K562 (cell line): ENCODE measurements around the gene LZTR1. TPM values are rescaled to one million over a fixed set of nuclear protein-coding genes. Genes with fewer than 3 reads are reported as not detected.

ENCODE experiments used
- ASH1L ChIP-seq: fragments of 450-650 bp; IDR thresholded peaks from 2 replicates; pipeline ENCODE4 v1.6.1; 2018; ENCODE audit warnings: borderline replicate concordance, mild to moderate bottlenecking, low read depth; ENCODE audit not compliant: partially characterized antibody
- BCLAF1 ChIP-seq, 2 experiments: fragments of 450-650 bp in 1 of 2; IDR thresholded peaks; 2 replicates each; pipeline ENCODE4 v1.6.1; 2011 to 2017; ENCODE audit warnings: low read depth in 2 of 2, antibody characterized with exemption in 1 of 2, borderline replicate concordance in 1 of 2, low read length in 1 of 2, mild to moderate bottlenecking in 1 of 2, mixed read lengths in 1 of 2; ENCODE audit not compliant: control insufficient read depth in 1 of 2
- CHCHD3 ChIP-seq: fragments of 250-450 bp; sonication (Bioruptor Pico); IDR thresholded peaks from 2 replicates; pipeline ENCODE4 v2.1.2; 2022; ENCODE audit warnings: mild to moderate bottlenecking
- CSDE1 ChIP-seq, 2 experiments: fragments of 450-650 bp; IDR thresholded peaks; 2 replicates each; pipeline ENCODE4 v1.6.1; 2016; ENCODE audit warnings: mild to moderate bottlenecking in 1 of 2
- FOXA3 ChIP-seq, 2 experiments: fragments of 450-650 bp in 1 of 2; sonication (generic) in 1 of 2; formaldehyde crosslinking; IDR thresholded peaks in 1 of 2; conservative IDR thresholded peaks in 1 of 2; 2 replicates each; pipeline versions ENCODE4 v1.4.0 to v1.8.0; 2020 to 2022; ENCODE audit warnings: mild to moderate bottlenecking in 2 of 2, missing genetic modification reagents in 1 of 2
- MAFG ChIP-seq: fragments of 450-650 bp; conservative IDR thresholded peaks from 2 replicates; pipeline ENCODE4 v1.6.1; 2016; ENCODE audit warnings: missing genetic modification characterization, missing compliant biosample characterization
- NFE2L1 ChIP-seq: fragments of 450-650 bp; IDR thresholded peaks from 2 replicates; pipeline ENCODE4 v1.6.1; 2016; ENCODE audit warnings: missing genetic modification characterization, low read depth, mild to moderate bottlenecking, missing compliant biosample characterization, moderate library complexity, borderline replicate concordance
- NR2C2 ChIP-seq, 2 experiments: fragments of 200-800 bp in 1 of 2; sonication (Bioruptor generic) in 1 of 2; sonication (generic) in 1 of 2; formaldehyde crosslinking in 1 of 2; IDR thresholded peaks; 2 replicates each; pipeline versions ENCODE4 v1.6.1 to v1.8.0; 2016 to 2022; ENCODE audit warnings: mild to moderate bottlenecking in 1 of 2, missing compliant biosample characterization in 1 of 2, missing genetic modification characterization in 1 of 2, missing genetic modification reagents in 1 of 2
- RHOXF2B ChIP-seq: fragments of 250-450 bp; sonication (Bioruptor Pico); conservative IDR thresholded peaks from 2 replicates; pipeline ENCODE4 v1.5.1; 2021
- SMC3 ChIP-seq: conservative IDR thresholded peaks from 2 replicates; pipeline ENCODE4 v1.6.1; 2011; ENCODE audit warnings: low read depth, low read length, improper control_type of control experiment; ENCODE audit not compliant: insufficient read depth
- SRSF1 ChIP-seq: fragments of 200-400 bp; formaldehyde crosslinking; IDR thresholded peaks from 2 replicates; pipeline ENCODE4 v1.6.1; 2017; ENCODE audit warnings: mild to moderate bottlenecking, low read depth, low read length, moderate library complexity
- ZBTB5 ChIP-seq: fragments of 450-650 bp; IDR thresholded peaks from 2 replicates; pipeline ENCODE4 v1.6.1; 2017; ENCODE audit warnings: antibody characterized with exemption
- ZNF24 ChIP-seq: fragments of 450-650 bp; IDR thresholded peaks from 2 replicates; pipeline ENCODE4 v1.6.1; 2016
- ZNF764 ChIP-seq: fragments of 250-450 bp; sonication (Bioruptor Pico); IDR thresholded peaks from 2 replicates; pipeline ENCODE4 v1.4.0; 2020; ENCODE audit warnings: low read depth, mild to moderate bottlenecking, moderate library complexity
- polyA plus RNA-seq, 8 experiments: library from polyadenylated mRNA; depleted of rRNA in 4 of 8; stranded (reverse) in 5 of 8; unstranded in 3 of 8; fragments of >200 nt; fragmentation: Nextera tagmentation in 2 of 8; fragmentation: Illumina TruSeq in 1 of 8; extraction: Ambion mirVana in 2 of 8; extraction: Trizol in 1 of 8; gene quantifications; 2 replicates each; pipeline versions ENCODE4 v1.2.1 to v1.2.3, GENCODE V29; 2011 to 2014; ENCODE audit warnings: inconsistent platforms in 1 of 8, missing spikeins in 1 of 8
- total RNA-seq, 7 experiments: library from RNA; depleted of rRNA in 6 of 7; stranded (reverse); fragments of >200 nt in 6 of 7; fragmentation: Illumina TruSeq in 2 of 7; extraction: Trizol in 2 of 7; gene quantifications; 2 replicates each; pipeline versions ENCODE4 v1.2.1 to v1.2.3, GENCODE V29; 2011 to 2021; ENCODE audit warnings: low replicate concordance in 1 of 7
- TF ChIP-seq, protein P1 (sequence below): fragments of 250-450 bp; sonication (Bioruptor Pico); IDR thresholded peaks from 2 replicates; pipeline ENCODE4 v1.4.0; 2020; ENCODE audit warnings: mild to moderate bottlenecking, moderate library complexity
- TF ChIP-seq, protein P2 (sequence below): fragments of 250-450 bp; sonication (Bioruptor Pico); IDR thresholded peaks from 2 replicates; pipeline ENCODE4 v1.4.0; 2020; ENCODE audit warnings: mild to moderate bottlenecking

LZTR1 gene
- total and polyA plus RNA-seq, 9 of the 15 experiments (the other 6 are each of a cell fraction or from before 2014, with no cell fraction given) = 2.2 to 135 (median 63.0) TPM

DNA sequence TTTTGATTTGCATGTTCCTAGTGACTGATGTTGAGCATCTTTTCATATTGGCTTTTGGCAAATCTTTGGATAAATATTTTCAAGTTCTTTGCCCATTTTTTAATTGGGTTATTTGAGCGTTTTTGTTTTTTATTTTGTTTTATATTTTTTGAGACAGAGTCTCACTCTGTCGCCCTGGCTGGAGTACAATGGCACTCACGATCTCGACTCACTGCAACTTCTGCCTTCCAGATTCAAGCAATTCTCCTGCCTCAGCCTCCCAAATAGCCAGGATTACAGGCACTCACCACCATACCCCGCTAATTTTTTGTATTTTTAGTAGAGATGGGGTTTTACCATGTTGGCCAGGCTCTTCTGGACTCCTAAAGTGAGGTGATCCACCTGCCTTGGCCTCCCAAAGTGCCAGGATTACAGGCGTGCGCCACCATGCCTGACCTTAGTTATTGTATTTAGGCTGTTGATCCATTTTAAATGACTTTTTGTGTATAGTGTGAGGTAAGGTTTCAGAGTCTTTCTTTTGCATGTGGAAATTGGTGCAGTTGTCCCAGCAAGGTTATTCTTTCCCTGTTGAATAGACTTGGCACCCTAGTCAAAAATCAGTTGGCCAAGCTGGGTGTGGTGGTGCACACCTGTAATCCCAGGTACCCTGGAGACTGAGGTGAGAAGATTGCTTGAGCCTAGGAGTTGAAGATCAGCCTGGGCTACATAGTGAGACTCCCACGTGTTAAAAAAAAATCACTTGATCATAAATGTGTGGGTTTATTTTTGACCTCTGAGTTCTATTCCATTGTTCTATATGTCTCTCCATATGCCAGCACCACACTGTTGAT lies 38.8 kb upstream of the LZTR1 start (continued):
- TF ChIP-seq, protein P1, sequence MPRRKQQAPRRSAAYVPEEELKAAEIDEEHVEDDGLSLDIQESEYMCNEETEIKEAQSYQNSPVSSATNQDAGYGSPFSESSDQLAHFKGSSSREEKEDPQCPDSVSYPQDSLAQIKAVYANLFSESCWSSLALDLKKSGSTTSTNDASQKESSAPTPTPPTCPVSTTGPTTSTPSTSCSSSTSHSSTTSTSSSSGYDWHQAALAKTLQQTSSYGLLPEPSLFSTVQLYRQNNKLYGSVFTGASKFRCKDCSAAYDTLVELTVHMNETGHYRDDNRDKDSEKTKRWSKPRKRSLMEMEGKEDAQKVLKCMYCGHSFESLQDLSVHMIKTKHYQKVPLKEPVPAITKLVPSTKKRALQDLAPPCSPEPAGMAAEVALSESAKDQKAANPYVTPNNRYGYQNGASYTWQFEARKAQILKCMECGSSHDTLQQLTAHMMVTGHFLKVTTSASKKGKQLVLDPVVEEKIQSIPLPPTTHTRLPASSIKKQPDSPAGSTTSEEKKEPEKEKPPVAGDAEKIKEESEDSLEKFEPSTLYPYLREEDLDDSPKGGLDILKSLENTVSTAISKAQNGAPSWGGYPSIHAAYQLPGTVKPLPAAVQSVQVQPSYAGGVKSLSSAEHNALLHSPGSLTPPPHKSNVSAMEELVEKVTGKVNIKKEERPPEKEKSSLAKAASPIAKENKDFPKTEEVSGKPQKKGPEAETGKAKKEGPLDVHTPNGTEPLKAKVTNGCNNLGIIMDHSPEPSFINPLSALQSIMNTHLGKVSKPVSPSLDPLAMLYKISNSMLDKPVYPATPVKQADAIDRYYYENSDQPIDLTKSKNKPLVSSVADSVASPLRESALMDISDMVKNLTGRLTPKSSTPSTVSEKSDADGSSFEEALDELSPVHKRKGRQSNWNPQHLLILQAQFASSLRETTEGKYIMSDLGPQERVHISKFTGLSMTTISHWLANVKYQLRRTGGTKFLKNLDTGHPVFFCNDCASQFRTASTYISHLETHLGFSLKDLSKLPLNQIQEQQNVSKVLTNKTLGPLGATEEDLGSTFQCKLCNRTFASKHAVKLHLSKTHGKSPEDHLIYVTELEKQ (CRISPR knock-in tag) = no peak
- TF ChIP-seq ZBTB5 (no peak), FOXA3 (CRISPR knock-in tag; conservative IDR thresholded peaks at IDR 0.05 in 1 of 2, IDR thresholded peaks at IDR 0.05 in 1 of 2) (no peak), RHOXF2B (0 out of 2 replicates have a peak, but pooled peaks have one; percentile 5), ASH1L (peak; percentile 42), ZNF24 (no peak), NR2C2 (CRISPR knock-in tag; IDR thresholded peaks at IDR 0.05) (no peak), NR2C2 (tag; IDR thresholded peaks at IDR 0.05) (no peak), CHCHD3 (CRISPR knock-in tag) (no peak), BCLAF1 (IDR thresholded peaks at IDR 0.05; ENCODE audit: borderline replicate concordance in 1 of 2, control insufficient read depth in 1 of 2, low read depth in 2 of 2, low read length in 1 of 2) (no peak), SRSF1 (no peak), ZNF764 (CRISPR knock-in tag) (no peak), CSDE1 (IDR thresholded peaks at IDR 0.05) (no peak), NFE2L1 (tag) (no peak), MAFG (tag) (no peak), SMC3 (no peak)
- TF ChIP-seq, protein P2, sequence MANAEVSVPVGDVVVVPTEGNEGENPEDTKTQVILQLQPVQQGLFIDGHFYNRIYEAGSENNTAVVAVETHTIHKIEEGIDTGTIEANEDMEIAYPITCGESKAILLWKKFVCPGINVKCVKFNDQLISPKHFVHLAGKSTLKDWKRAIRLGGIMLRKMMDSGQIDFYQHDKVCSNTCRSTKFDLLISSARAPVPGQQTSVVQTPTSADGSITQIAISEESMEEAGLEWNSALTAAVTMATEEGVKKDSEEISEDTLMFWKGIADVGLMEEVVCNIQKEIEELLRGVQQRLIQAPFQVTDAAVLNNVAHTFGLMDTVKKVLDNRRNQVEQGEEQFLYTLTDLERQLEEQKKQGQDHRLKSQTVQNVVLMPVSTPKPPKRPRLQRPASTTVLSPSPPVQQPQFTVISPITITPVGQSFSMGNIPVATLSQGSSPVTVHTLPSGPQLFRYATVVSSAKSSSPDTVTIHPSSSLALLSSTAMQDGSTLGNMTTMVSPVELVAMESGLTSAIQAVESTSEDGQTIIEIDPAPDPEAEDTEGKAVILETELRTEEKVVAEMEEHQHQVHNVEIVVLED (CRISPR knock-in tag) = no peak
